NOMO-1 (cell line): Measurements from ENCODE around the gene C11orf87.

Source experiments
- DNase-seq, 2 experiments: peaks; one replicate each; lab custom pipeline; 2025; ENCODE audit not compliant: unreplicated experiment in 2 of 2; lab: John Stamatoyannopoulos, UW

Gene C11orf87

DNA sequence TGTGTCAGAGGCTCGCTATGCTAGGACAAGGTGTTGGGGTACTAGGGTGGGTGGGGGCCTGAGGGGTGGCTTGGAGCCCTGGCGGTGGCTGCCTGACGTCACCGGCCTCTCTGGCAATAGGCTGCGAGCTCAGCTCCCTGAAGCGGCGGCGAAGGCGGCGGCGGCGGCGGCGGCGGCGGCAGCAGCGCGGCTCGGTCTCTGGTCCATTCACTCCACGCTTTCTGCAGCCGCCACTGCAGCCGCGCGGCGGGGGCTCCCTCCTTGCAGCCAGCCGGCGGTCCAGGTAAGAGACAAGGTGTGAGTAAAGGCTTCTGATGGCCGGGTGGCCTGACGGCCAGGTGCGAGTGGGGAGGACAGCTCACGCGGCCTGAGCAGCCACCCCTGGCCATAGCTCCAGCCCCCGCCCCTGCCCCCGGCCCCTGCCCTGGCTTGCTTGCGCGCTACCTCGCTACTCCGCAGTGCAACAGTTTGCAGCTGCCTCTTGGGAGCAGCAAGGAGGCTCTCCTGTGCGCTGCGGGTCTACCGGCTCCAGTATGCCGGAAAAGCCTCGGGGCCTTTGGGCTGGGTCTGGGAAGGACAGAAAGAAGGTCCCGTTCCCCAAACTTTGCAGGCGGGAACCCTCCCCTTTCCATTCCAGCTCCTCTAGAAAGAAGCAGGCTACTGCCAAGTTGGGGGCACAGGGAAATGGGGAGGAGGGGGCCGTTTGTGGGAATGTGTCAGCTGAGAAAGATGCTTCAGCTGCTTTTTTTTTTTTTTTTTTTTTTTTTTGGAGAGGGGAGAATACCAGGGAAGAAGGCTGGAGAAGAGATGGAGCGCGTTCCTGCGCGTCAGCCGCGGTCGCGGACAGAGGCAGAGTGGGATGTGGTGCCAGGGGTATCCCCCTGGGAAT, at the start of gene C11orf87:
Gene C11orf87 (plus strand): TSS at position 210 of the 889 bp plus-strand sequence. CDS start 1,444 bp downstream, outside the sequence.
- DNase-seq: no peak

DNA sequence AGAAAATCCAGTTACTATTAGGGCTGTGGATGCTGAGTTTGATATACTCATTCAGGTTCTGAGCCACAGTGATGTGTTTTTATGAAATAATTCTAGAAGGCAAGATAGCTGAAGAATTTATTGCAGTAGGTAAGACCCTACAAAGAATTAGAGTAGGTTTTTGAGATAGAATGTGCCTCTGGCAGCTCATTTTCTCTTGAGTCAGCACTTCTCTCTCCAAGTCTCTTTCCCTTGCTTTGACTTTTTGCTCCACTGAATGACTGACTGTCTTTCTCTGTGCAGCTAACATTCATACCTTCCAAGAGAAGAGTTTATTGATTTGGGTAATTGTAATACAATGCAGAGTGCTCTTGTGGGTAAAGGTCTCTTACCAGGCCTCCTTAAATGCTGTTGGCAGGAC, 48.0 kb upstream of the C11orf87 start:
- DNase-seq: no peak

DNA sequence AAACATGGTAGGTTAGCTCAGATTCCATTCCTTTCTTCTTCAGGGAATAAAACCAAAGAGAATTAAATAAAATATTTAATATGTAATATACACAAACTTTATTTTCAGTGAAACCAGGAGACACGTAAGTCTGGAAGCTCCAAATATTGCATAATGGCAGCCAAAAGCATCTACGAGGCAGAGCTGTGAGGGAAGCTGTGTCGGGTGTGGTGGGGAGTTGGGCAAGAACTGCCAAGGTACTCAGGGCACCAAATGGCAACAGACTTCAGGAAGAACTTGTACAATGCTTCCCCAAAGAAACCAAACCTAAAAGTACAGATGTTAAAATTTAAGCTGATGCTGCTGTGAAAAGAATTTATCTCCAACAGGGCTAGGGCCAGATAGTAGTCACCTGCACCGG, 47.5 kb upstream of the C11orf87 start:
- DNase-seq: no peak

DNA sequence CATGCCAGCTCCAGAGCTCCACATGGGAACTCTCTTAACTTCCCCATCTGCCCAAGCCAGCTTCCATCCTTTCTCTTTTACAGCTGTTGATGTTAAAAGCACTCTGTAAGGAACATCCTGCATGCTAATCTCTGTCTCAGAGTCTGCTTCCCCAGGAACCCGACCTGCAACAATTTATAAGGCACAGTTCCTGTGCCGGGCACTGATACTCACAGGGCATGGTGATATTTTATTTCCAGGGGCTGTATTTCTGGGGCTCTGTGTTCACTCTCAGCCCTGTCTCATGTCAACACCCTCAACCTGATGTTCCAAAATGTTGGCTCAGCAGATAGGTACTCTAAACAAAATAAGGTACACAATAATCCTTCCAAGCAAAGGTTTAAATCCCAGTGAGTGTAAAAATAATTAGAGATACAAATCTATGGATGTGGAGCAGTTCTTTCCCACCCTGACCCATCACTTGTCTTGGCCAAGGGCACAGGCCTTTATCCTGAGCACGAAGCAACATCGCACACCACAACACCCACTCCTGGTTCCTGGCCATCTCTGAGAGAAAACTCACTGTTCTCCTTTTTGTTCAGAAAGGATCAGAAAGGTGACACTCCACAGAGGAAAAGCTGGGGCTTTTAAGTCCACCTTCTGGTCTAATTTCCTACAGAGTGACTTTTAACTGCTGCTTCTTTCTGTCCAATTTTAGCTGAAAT, 44.8 kb upstream of the C11orf87 start:
- DNase-seq: no peak

DNA sequence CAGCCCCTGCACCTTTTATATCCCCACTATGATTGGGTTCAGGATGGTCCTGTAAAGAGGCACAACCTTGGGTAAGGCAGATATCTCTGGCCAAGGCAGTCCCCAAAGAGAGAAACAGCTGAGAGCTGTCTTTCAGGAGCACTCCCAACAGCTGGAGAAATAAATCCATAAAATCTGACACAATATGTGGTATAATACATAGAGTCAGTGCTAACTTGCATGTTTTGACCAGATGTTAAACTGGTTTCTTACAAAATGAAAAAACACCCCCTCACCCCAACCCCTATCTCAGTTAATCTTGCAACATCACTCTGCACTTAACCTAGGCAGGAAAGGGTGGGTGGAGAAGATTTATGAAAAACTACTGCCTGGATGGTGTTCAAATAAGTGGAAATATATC, 44.0 kb upstream of the C11orf87 start:
- no peak for DNase-seq

DNA sequence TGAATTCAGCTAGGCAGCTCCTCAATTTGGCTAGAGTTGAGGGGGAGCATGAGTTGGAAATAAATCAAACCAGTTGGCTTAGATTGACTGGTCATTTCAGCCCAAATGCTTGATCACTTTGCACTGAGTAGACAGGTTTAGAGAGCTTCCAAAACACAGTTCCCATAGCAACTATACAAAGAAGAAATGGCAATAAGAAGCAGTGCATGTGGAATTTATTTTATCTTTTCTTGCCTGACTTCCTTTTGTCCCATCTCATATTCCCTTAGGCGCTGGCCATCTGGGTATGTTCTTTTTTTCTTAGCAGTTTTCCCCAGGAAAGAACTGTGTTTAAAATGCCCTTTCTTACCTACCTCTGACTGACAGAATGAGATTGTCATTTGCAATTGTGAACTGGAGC, 38.7 kb upstream of the C11orf87 start:
- no peak for DNase-seq

DNA sequence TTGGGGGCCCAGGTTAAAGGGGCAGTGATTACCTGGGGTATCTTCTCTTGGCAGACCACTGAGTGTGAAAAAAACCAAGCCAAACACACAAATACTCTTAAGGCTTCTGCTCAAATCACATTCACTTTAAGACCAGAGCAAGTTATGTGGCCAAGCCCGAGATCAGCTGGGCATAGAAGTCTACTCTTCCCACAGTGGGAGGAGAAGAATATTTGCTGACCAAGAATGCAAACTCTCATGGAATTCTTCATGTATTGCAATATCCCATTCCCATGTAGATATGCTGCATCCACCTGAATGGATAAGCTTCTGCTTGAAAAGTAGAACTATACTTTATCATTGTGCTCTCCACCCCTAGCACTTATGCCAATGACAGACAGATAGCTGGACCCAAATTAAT, 37.1 kb upstream of the C11orf87 start:
- DNase-seq: no peak

DNA sequence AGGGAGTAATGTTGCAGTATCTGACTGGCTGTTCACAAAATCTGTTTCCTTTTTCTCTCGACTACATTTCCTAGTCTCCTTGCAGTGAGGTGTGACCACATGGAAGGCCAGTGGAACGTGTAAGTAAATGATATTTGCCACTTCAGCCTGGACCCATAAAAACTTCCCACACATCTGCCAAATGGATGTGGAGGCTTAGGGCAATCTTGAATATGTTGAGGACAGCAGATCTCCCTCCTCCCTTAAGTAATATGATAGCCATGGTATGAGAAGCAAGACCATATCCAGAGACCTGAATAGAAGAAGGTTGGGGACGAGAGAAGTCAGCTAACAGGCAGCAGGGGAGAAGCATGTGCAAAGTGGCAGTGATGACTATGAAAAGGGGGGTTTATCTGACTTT, 33.0 kb upstream of the C11orf87 start:
- no peak for DNase-seq

DNA sequence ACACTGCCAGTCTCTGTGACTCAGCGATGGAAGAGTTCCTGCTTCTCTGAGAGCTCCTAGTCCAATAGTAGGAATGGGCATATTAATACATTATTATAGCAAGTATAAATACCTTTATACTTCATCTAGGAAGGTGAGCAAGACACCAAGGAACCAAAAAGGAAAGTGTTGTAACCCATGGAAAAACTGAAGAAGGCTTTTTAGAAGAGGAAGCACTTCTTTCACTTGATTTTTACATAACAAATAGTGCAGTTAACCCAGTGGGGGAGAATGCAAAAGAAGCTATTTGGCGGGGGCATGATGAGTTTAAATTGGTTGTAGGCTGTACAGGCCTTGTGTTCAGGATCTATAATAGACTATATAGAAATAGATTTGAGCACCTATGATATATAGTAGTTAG, 31.2 kb upstream of the C11orf87 start:
- DNase-seq: no peak

DNA sequence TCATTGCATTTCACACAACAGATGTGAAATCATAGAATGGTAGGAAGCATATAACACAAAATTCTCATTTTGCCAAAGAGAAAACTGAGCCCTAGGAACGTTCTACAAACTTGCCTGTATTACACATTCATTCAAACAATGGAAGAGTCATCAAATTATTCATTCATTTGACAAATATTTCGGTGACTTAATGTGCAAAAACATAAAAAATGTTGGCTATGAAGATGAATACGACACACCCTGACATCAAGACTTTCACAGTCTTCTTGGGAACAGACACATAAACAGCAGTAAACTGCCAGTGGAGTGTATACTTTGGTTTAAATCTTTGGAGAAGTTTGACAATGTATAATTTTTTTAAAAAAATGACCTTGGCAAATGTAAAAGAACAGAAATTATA, 20.4 kb upstream of the C11orf87 start:
- DNase-seq: no peak

DNA sequence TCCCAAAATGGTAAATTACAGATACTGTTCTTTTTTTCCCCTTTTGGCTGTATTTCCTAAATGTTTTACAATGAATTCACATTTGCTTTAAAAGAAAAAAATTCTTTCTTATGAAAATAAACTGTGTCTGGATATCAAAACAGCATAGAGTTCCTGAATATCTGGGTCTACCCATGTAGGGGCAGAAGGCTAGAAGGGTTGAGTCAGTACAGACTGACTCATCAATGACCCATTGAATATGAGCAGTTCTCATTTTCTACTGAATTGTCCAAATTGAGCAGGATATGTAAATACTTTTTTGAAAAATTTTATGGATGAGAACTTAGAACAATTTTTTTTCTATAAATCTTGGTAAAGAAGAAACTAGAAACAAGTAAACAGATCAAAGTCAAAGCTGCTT, 16.3 kb upstream of the C11orf87 start:
- DNase-seq: no peak

DNA sequence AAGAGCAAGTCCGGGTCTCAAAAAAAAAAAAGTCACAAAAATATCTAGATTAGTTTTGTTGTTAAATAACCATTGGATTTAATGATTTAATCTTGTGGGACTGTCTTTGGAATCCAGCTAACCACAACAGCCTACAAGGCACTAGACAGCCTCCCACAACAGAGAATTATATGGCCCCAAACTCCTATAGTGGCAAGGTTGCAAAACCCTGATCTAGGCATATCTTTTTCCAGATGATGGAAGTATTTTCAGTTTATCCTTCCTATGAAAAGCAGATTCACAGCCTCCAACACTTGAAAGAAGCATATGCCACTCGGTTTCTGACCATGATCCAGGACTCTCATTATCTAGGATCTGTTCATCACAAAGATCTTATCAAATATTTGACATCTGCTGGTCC, 5.4 kb upstream of the C11orf87 start:
- DNase-seq: no peak

DNA sequence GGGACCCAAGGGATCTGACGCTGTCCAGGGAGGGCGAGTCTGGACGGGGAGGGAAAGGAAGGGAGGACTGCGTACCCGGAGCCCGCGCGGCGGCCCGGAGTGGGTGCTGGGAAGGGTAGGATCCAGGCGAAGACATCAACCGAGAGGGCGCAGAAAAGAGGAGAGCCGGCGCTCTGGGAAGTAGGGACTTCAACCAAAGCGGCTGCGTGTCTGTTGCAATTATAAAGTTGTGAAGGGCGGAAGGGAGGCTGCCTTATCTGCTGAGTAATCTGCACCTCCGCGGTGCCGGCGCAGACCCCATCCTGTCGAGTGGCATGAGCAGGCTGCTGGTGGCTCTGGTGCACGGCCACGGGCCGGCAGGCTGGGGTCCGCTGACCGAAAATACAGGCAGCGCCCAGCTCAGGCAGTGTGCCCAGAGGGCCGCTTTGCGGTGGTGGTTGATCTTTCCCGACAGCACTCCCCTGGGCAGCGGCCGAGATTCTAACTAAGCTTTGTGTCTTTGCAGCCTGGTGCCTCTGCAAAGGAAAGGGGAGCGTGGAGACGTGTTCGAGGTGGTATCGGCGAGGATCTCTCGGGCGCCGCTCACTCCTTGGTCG, 978 bp downstream of the C11orf87 start:
- DNase-seq: no peak

DNA sequence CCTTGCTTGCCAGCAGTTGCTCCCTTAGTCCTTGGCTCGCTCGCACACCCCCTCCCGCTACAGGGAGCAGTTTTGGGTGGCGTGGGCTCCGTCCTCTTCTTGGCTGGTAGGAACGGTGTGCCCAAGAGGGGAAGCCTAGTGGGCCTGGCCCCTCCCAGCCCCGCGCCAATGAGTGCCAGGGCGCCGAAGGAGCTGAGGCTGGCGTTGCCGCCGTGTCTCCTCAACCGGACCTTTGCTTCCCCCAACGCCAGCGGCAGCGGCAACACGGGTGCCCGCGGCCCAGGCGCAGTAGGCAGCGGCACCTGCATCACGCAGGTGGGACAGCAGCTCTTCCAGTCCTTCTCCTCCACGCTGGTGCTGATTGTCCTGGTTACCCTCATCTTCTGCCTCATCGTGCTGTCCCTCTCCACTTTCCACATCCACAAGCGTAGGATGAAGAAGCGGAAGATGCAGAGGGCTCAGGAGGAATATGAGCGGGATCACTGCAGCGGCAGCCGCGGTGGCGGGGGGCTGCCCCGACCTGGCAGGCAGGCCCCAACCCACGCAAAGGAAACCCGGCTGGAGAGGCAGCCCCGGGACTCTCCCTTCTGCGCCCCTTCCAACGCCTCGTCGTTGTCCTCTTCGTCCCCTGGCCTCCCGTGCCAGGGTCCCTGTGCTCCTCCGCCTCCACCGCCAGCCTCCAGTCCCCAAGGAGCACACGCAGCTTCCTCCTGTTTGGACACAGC, 1.6 kb downstream of the C11orf87 start:
- no peak for DNase-seq

DNA sequence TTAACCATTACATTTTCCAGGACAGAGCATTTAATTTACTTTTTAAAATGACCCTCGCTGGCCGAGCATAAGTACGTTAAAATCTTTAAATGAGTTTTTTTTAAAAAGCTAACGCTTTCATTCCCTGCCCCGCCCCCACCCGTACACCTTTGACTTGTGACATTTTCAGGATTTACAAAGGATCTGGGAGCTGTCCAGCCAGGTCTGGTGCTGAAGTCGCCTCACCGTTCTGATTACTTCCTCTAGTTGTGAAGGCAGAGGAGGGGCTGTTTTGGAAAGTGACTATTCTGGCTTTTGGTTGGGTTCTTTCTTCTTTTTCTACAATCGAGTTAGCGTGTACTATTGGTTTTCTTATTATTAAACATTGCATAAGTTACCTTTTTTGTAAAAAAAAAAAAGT, 2.9 kb downstream of the C11orf87 start:
- DNase-seq: no peak

DNA sequence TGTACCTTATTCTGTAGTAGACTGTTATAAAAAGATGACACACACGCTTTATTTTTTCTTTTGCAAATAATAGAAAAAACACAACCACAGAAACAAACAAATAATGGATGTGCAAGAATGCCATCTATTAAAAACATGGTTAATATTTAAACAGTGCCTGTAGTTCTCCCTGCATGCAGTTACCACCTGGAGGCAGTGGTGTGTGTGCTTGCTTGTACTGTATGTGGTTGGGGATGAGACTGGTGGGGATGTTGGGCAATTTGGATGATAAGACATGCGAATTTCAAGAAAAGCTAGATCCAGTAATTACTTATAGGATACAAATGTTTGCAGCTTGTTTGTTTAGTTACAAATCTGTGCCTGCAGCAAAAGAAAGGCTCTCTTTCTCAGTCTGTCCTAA, 3.6 kb downstream of the C11orf87 start:
- DNase-seq: no peak

DNA sequence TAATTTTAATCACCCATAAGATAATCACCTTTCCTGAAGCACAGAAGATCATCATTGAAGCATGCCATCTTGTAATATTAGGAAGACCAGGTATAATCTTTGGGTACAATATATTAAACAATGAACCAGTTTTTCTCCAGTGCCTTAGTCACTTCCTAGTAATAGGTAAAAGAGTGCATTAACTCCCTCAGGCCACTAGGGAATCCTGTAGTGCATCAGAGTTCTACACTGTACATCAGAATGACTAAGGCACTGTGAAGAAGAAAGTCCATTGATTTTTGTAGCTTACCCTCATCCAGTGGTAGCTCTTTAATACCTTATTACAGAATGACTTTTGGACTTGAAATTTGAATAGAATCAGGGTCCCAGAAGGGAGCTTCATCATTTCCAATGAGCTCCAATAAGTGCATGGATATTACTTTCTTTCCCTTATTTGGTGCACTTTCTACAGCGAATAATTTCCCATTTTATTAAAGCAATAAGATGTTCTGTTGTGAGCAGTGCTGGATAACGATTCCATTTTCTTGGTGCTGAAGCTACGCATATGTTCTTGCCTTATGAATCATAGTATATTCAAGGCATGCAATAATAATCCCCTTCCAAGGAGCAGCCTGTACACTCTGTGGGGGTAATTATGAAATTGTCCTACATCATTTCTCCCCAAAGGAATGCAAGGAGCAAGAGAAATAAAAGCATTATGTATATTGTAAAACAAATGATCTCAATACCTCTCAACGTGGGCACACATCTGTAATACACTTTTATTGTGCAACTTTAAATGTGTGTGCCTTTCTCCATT, 4.7 kb downstream of the C11orf87 start:
- no peak for DNase-seq

DNA sequence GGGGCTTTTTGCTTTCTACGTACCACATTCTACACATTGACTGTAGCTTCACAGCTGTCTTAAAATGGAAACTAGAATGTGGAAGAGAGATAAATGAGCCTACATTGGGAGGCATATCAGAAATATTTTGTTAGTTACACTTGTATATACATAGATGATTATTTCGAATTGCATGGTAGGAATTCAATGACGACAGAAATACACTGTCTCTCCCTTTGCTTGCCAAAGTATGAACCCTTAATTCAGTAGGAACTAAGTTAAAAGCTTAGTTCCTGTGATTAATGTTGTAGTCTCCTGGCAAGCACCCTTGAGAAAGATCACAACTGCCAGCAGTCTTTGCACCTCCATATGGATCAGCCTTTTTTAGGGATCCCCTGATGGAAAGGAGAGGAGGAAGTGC, 10.1 kb downstream of the C11orf87 start:
- DNase-seq: no peak

DNA sequence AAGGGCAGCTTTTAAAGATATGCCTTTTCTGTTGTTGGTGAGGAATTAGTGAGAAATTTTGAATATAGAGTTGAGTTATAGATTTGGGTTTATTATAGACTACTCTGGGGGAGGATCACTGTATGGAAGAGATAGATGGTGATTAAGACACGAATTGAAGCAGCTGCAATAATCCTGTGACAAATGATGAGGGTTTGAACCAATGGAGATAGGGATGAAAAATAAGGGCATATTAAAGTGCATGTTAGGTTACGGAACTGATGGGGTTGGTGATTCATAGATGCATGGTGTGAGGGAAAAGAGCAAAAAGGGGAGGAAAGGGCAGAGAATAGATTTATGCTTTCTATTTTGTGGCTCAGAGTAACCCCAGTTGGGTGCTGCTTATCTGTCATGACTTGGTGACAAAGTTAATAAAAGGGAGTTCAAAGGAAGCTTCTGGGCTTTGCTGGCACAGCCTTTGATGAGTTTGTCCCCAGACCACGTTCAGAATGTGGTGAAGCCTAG, 11.8 kb downstream of the C11orf87 start:
- no peak for DNase-seq

DNA sequence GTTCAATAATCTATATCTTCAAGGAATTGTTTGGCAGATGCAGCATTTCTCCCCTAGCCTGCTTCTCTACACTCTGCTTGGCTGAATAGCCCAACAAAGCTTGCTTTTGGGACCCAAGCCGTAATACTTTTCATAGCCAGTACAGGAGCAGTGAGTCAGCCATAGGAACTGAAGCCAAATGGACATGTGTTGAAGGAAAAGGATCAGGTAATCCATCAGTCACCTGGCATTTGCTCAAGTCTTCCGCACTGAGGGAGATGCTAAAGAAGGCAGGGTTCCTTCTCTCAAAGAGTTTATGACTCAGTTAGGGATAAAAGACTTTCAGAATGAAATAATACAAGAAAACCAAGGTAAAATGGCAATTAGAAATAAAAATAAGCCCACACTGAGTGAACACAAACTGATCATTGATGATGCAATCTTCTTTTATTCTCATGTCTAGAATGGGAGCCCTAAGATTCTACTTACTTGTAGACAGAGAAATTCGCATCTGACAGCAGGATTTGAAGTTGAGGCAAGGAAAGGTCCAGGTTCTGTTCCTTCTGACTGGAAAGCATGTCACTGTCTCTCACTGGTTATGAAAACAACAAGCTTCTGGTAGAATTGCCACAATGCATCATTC, 13.2 kb downstream of the C11orf87 start:
- no peak for DNase-seq
